Measurements from ENCODE around the gene PLCB1. TPM values are rescaled to one million over a fixed set of nuclear protein-coding genes. Genes with fewer than 3 reads are reported as not detected.
"Not testable (repeated sequence)": the region's sequence is repeated elsewhere in the genome, so short reads cannot be mapped to it uniquely, and the experiment has no call there.

PLCB1 gene
- total RNA-seq = 10 to 100 TPM; 16.9 to 20.8 TPM
- long read RNA-seq, donor 1, partial matches to known transcripts = 3 of 10 reads
- long read RNA-seq, donor 1, other reads (novel, unspliced or antisense) = 7 of 10 reads
- long read RNA-seq, donor 2, partial matches to known transcripts = 1 of 8 reads
- long read RNA-seq, donor 2, other reads (novel, unspliced or antisense) = 7 of 8 reads

DNA sequence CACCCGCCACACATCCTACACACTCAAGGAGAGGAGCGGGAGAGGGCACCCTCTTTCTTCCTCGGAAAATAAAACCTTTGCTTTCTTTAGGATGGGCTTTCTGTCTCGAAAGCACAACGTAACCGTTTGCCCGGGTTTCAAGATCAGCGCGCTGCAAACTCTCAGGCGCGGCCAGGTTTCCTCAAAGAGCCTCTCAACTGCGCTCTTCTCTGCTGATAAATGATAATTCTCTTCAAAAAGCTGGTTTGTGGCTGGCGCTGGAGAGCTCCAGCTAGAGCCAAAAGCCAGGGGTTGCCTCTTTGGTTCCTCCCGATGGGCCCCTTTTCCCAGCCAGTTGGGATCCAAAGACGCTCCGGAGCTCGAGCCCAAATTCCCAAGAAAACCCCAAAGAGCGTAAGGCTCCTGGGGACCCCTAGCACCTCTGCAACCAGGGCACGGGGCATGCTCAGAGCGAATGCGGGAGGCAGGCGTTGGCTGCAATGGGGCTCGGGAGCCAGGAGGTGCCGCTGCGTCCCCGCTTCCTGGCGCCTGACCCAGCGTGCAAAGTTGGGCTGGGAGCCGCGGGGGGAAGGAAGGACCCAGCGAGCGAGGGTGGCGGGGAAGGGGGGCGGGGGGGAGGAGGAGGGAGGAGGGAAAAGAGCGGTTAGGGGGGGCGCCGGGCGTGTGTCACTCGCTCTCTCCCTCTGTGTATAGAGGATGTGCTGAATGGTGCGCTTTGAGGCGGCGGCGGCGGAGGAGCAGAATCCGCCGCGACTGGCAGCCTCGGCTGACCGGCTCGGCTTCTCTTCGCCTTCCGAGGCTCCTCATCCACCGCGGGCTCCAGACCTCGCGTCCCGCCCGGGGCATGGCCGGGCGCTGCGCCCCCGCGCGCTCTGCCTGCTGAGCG lies at the start of gene PLCB1:
PLCB1 (plus strand) TSS at position 669 of the 886 bp plus-strand sequence. CDS start 386 bp downstream, outside the sequence.
- intact Hi-C loops (cut with DNase I) = loop anchor here in 1 of 2 donors (5.0 kb wide), 2 partner anchors 255 to 590 kb away; no protein-coding TSS in a partner anchor
- peak; percentile 96 for DNase-seq (ENCODE audit: low spot score)

DNA sequence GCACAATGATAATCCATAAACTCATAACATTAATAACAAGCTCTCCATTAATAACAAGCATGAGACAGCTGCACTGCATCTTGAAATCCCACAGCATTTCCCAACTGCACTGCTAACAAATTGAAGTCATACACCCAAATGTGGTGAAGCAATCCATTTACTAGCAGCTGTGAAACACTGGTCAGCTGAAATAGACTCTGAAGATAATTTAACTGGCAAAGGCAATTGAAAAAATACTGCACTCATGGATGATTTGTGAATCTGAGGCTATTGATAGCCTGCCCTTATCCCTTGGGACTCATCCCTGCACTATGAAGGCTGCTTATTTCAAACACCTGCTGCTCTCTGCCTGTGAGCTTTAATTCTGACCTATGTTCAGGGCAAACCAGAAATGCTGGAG lies 49.1 kb upstream of the PLCB1 start:
- no peak for DNase-seq (ENCODE audit: low spot score)
- intact Hi-C loops (cut with DNase I) = no loop called here

DNA sequence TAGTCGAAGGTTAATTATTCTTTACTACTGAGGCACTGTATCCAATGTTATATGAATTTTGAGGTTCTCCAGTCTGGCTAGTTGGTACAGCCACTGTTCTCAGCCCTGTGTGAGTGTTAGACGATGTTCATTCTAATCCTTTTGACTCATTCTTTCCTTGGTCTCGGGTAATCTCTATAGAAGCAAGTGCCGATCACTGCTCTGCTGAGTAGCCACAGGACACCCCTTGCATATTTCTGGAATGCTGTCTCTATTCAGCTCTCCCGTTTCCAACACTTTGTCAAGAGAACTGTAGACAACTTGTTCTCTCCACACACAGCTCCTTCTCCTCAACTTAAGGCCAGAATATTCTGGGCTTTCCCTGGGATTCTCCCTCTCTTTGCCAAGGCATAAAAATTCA lies 42.4 kb upstream of the PLCB1 start:
- no peak for DNase-seq (ENCODE audit: low spot score)
- intact Hi-C loops (cut with DNase I) = no loop called here

DNA sequence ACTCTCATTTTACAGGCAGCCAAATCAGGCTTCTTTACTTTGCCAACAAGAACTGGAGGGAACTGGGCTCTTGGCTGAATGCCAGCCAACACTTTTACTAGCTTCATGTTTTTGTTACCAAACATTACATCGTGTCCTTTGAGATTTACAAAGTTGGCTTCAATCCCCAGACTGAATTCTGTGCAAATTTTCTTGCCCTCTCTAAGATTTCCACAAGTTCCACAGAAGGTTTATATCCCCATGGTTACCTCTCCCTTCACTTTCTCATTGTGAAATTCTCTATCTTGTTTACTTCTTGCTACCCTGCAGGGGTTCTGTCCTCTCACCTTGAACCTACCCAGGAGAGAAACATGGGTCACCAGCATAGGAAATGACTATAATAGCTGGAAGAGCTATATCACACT lies 37.6 kb upstream of the PLCB1 start:
- intact Hi-C loops (cut with DNase I) = no loop called here
- DNase-seq (ENCODE audit: low spot score) = peak; percentile 85

DNA sequence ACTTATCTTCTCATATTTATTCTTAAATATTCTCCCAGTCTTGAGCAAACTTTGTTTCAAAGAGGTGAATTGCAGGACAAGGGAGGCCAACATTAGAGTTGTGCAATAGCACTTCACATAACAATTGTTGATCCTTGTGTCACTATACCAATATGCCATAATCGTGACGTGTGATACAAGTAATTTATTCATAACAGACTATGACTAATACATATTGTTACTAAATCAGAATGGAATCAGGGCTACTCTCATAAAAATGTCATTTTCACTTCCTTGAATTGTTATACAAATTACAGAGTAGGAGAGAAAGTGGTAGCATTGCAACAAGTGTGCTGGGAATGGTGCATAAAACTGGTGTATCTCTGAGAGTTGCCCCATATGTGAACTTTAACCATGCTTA lies 37.2 kb upstream of the PLCB1 start:
- intact Hi-C loops (cut with DNase I) = no loop called here

DNA sequence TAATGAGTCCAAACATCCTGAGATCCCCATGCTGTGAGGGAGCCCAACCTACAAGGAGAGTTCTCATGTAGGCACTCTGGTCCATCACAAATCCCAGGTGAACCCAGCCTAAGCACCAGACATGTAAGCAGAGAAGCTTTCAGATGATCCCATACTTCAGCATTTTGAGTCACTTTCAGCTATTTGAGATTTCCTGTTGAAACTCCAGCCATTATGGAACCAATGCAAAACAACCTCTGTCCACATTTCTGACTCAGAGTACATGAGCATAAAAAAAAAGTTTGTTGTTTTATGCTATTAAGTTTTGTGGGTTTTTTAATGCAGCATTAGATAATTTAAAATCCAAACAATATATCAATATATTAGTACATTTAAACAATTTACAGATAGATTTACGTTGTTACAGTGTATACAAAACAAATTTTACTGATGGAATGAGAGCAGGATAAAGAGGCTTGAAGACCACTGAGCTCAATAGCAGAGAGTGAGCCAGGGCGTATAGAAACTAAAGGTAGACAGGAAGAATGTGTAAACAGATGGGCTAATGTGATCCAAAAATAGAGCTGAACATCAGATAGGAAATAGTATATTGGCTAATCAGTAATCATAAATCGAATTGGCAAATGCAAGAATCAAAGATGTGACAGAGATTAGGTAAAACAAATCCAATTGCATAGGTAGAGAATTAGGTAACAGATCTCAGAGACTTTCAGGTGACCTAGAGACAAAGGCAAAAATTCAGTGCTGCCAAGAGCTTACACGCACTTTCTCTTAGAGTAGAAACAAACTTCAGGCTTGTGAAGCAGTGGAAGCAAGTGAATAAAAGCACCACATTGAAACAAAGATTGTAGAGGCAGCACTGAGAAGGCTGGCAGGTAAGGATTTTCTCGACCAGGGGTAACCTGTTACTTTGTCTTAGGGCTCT lies 36.2 kb upstream of the PLCB1 start:
- intact Hi-C loops (cut with DNase I) = no loop called here
- no peak for DNase-seq (ENCODE audit: low spot score)

More for the DNA sequence above, 37.2 kb upstream of the PLCB1 start:
- no peak for DNase-seq (ENCODE audit: low spot score)

- DNase-seq (ENCODE audit: low spot score) = no peak
- intact Hi-C loops (cut with DNase I) = no loop called here
These were observed 34.8 kb upstream of the PLCB1 start for GRCh38 chr20:8097307-8097706.

GRCh38 chr20:8104252-8104651 lies 27.8 kb upstream of the PLCB1 start:
- no peak for DNase-seq (ENCODE audit: low spot score)
- intact Hi-C loops (cut with DNase I) = no loop called here

- intact Hi-C loops (cut with DNase I) = not testable (repeated sequence)
These were observed 17.5 kb upstream of the PLCB1 start for GRCh38 chr20:8114612-8115011.

DNA sequence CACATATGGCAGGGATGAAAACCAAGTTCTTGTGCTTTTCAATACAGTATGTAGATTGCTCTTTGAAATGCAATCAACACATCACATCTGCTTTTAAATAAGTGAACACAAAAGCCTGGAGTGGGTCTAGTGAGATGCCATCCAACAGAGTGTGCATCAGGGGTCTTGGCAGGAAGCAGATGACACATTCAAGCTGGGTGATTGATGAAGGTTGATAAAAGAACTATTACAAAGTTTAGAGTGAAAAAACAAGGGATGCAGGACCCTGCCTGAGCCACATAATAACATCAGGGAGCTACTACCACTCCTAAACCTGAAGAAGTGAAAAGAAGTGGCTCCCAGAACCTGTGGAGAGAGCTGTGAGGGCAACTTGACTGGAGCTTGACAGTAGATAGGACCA lies 16.6 kb upstream of the PLCB1 start:
- intact Hi-C loops (cut with DNase I) = no loop called here
- DNase-seq (ENCODE audit: low spot score) = no peak

More at GRCh38 chr20:8114612-8115011, 17.5 kb upstream of the PLCB1 start:
- DNase-seq (ENCODE audit: low spot score) = not testable (repeated sequence)

DNA sequence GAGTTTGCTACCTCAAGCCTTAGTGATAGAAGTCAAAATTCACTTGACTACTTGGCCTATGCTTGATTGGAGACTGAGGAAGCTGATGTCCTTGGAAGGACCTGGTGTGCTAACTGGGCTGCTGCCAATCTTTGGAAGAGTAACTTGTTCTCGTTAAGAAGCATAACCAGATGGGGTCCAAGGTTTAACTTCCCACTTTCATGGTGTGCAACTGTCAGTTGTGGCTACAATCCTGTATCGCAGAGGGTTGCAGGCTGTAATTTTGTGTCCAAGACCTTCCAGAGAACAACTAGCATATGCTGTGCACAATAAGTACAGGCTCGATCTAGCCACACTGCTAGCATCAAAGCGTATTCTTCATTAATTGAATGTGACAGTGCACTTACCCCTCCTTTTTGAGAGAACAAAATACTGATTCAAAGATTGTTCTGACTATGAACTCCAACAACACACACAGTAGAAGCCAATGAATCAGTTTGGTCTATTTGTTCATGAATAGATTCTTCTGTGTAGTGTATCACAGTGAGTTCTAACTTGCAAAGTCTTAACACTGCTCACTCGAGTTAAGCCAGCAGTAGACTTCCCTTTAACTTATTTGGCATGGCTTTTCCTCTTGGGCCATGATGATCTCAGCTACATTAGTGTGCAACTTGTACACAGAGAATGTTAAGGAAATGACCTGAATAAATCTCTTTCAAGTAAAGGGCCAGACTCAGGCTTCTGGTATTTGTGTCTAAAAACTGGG lies 15.8 kb upstream of the PLCB1 start:
- no peak for DNase-seq (ENCODE audit: low spot score)
- intact Hi-C loops (cut with DNase I) = no loop called here

DNA sequence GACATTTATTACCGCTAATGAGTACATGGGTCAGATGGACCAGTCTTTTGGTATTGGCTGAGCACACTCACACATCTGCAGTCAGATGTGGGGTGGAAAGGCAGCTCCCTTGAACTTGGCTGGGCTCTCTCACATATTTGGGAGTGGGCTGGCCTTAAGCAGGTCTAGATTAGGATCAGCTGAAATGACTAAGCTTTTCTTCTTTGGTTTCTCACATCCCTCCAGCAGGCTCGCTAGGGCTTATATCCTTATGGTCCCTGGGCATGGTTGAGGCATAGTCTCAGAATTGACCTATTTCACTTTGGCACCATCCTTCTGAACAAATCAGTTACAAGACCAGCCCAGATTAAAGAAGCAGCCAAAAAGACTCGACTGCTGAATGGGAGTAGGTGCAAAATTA lies 14.4 kb upstream of the PLCB1 start:
- intact Hi-C loops (cut with DNase I) = no loop called here
- no peak for DNase-seq (ENCODE audit: low spot score)

DNA sequence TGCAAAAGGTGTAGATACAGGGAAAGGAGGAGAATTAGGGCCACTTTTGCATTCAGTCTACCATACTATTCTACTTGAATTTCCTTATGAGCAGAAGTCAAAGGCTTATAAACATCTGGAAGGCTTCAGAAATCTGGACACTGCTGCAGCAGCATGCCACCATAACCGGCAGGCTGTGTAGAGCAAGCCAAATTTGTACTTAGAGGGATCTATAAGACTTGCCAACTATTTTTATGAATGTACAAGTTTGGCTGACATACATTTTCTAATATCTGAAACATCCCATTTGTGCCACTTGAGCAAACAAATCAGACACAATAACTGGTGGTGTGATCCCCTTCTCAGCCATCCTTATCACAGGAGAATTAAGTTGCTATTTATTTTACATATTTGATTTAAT lies 14.0 kb upstream of the PLCB1 start:
- no peak for DNase-seq (ENCODE audit: low spot score)
- intact Hi-C loops (cut with DNase I) = no loop called here

DNA sequence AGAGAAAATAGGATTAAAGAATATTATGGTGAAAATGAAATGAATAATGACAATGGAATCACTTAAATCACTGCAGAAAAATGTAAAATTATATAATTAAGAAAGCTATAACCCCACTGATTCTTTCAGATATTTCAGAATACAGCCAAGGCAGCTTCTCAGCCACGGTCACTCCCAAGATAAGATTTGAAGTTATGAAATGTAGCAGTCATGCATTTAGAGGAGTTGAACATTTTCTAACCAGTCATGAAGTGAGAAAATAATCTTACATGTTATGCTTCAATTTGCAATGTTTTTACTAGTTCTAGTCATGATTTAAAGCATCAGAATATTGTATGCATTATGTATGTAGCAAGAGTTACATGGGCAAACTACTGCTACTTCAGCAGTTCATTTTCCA lies 13.3 kb upstream of the PLCB1 start:
- no peak for DNase-seq (ENCODE audit: low spot score)

GRCh38 chr20:8121666-8122065 lies 10.4 kb upstream of the PLCB1 start:
- intact Hi-C loops (cut with DNase I) = no loop called here

More for the DNA sequence above, 13.3 kb upstream of the PLCB1 start:
- intact Hi-C loops (cut with DNase I) = no loop called here

DNA sequence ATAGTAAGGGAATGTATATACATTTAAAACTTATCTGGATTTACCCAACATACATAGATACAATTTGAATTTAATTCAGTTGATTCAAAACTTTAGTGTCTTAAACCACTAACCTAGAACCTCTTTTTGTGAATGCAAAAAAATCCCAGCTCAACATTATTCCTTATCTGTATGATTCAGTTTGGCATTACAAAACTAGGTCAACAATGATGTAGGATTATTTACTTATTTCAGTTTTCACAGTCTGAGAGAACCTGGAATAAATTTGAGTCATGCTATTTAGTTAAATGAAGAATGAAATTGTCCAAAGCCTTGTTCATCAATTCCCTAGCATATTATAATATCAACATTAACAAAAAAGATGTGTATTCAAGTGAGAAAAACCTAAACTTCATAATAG lies 7.4 kb upstream of the PLCB1 start:
- DNase-seq (ENCODE audit: low spot score) = no peak
- intact Hi-C loops (cut with DNase I) = no loop called here

More at GRCh38 chr20:8121666-8122065, 10.4 kb upstream of the PLCB1 start:
- DNase-seq (ENCODE audit: low spot score) = no peak

DNA sequence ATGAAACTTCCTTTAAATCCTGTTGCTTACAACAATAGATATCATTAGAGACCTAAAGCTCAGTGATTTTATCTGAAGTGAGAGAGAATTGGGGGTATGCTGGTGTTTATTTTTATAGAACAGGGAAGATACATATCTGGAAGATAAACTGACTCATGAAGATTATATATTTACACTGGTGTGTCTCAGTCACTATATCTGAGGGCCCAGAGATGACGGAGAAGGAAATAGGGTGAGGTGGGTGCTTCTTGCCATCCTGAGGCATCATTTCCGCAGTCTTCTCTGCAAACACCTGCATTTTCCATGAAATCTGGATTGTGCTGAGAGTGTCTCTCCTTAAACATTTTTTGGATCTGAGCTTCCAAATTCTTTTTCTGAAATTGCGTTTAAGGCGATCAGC lies 5.9 kb upstream of the PLCB1 start:
- intact Hi-C loops (cut with DNase I) = no loop called here
- DNase-seq (ENCODE audit: low spot score) = no peak

DNA sequence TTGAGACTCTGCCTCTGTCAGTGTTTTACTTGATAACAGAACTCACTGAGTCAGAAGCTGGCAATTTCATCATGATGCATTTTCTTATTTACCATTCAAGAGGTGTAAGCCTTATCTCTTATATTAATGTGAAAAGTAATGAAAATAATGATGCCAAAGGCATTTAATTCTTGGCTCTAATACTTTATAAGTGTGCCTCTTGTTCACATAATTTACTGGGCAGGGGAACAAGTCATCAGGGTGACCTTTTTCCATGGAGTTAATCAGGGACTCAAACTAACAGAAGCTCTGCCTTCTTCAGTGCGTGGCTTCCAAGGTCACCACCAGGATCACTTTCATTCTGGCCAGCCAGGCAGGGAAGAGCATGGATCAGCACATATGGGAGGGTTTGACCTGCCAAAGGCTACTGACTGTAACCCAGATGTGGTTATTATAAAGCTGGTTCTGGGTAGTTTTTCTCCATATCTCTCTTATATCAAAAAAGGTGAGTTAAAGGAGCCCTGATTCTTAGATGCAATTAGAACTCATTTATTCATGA lies 5.2 kb upstream of the PLCB1 start:
- DNase-seq (ENCODE audit: low spot score) = no peak
- intact Hi-C loops (cut with DNase I) = no loop called here
